Neuronal stem cell (in vitro differentiated cells): ENCODE measurements around the gene DNAJB9.
"Not testable (repeated sequence)": the region's sequence is repeated elsewhere in the genome, so short reads cannot be mapped to it uniquely, and the experiment has no call there.

Experiments
- DNase-seq: peaks from one replicate; pipeline ENCODE4 v3.0.0-alpha.2; 2013; ENCODE audit warnings: low spot score
- H2AFZ ChIP-seq: one replicate; pipeline ENCODE4 v1.6.1; 2013; ENCODE audit warnings: mild to moderate bottlenecking, low read length, inconsistent platforms
- H2AK5ac ChIP-seq: 2 replicates; pipeline ENCODE4 v1.6.1; 2013; ENCODE audit warnings: low read depth, mild to moderate bottlenecking, inconsistent platforms, low read length, moderate library complexity, mixed read lengths
- H2BK120ac ChIP-seq: 2 replicates; pipeline ENCODE4 v1.6.1; 2013; ENCODE audit warnings: low read depth, mild to moderate bottlenecking, inconsistent platforms, low read length, moderate library complexity, mixed read lengths
- H2BK12ac ChIP-seq: one replicate; pipeline ENCODE4 v1.6.1; 2013; ENCODE audit warnings: low read length, inconsistent platforms
- H2BK15ac ChIP-seq: 2 replicates; pipeline ENCODE4 v1.6.1; 2013; ENCODE audit warnings: mild to moderate bottlenecking, low read length, inconsistent platforms, mixed read lengths
- H2BK5ac ChIP-seq: one replicate; pipeline ENCODE4 v1.6.1; 2013; ENCODE audit warnings: inconsistent platforms, mild to moderate bottlenecking, low read length, moderate library complexity
- H3K14ac ChIP-seq: one replicate; pipeline ENCODE4 v1.6.1; 2013; ENCODE audit warnings: low read length, inconsistent platforms
- H3K18ac ChIP-seq: 2 replicates; pipeline ENCODE4 v1.6.1; 2013; ENCODE audit warnings: low read length, inconsistent platforms
- H3K23ac ChIP-seq: 2 replicates; pipeline ENCODE4 v1.6.1; 2013; ENCODE audit warnings: low read depth, mild to moderate bottlenecking, mixed read lengths, low read length, inconsistent platforms; ENCODE audit not compliant: poor library complexity
- H3K27ac ChIP-seq: replicated peaks from 3 replicates; pipeline ENCODE4 v1.5.1; 2013; ENCODE audit warnings: low read length, inconsistent platforms
- H3K27me3 ChIP-seq, 3 experiments: 2 replicates each; pipeline ENCODE4 v1.6.1; 2013; ENCODE audit warnings: low read length in 3 of 3, mild to moderate bottlenecking in 2 of 3, inconsistent platforms in 1 of 3, low read depth in 1 of 3, mixed read lengths in 1 of 3, moderate library complexity in 1 of 3; ENCODE audit not compliant: control insufficient read depth in 3 of 3, insufficient read depth in 3 of 3
- H3K36me3 ChIP-seq, 2 donors: replicated peaks in 1 of 2; 2 replicates each; pipeline ENCODE4 v1.6.1; 2013; ENCODE audit warnings: low read length in 2 of 2; ENCODE audit not compliant: control insufficient read depth in 2 of 2, insufficient read depth in 2 of 2
- H3K4ac ChIP-seq: 2 replicates; pipeline ENCODE4 v1.6.1; 2013; ENCODE audit warnings: inconsistent platforms, mild to moderate bottlenecking, low read length, moderate library complexity
- H3K4me1 ChIP-seq, 2 donors: 1 replicate in 1 of 2; 2 replicates in 1 of 2; pipeline ENCODE4 v1.6.1; 2013; ENCODE audit warnings: low read length in 2 of 2, low read depth in 1 of 2; ENCODE audit not compliant: control insufficient read depth in 2 of 2, insufficient read depth in 1 of 2
- H3K4me2 ChIP-seq: one replicate; pipeline ENCODE4 v1.6.1; 2013; ENCODE audit warnings: mild to moderate bottlenecking, low read length, inconsistent platforms; ENCODE audit not compliant: insufficient read depth, poor library complexity, severe bottlenecking
- H3K4me3 ChIP-seq, 2 donors: 2 replicates each; pipeline ENCODE4 v1.5.1; 2013; ENCODE audit warnings: low read length in 2 of 2, mild to moderate bottlenecking in 2 of 2, inconsistent platforms in 1 of 2, moderate library complexity in 1 of 2
- H3K79me1 ChIP-seq: one replicate; pipeline ENCODE4 v1.6.1; 2013; ENCODE audit warnings: low read depth, mild to moderate bottlenecking, inconsistent platforms, low read length, moderate library complexity
- H3K9ac ChIP-seq: one replicate; pipeline ENCODE4 v1.6.1; 2013; ENCODE audit warnings: mild to moderate bottlenecking, low read depth, low read length, inconsistent platforms; ENCODE audit not compliant: poor library complexity
- H3K9me3 ChIP-seq, 2 donors: replicated peaks in 1 of 2; 2 replicates each; pipeline versions ENCODE3 to v1.6.1; 2013; ENCODE audit warnings: low read length in 2 of 2, mild to moderate bottlenecking in 2 of 2, inconsistent platforms in 1 of 2, low read depth in 1 of 2, mixed read lengths in 1 of 2, moderate library complexity in 1 of 2; ENCODE audit not compliant: control insufficient read depth in 2 of 2, insufficient read depth in 1 of 2
- H4K8ac ChIP-seq: one replicate; pipeline ENCODE4 v1.6.1; 2013; ENCODE audit warnings: low read depth, mild to moderate bottlenecking, inconsistent platforms, low read length, moderate library complexity
- H4K91ac ChIP-seq: one replicate; pipeline ENCODE4 v1.6.1; 2013; ENCODE audit warnings: low read length, low read depth, mild to moderate bottlenecking, inconsistent platforms; ENCODE audit not compliant: poor library complexity
- WGBS, 2 donors: extraction: QIAGEN DNeasy Blood & Tissue Kit; methylation state at CpG; one replicate each; pipeline ENCODE4 v1.1.7; 2013; ENCODE audit warnings: missing lambda C conversion rate in 2 of 2, mixed read lengths in 1 of 2; ENCODE audit not compliant: insufficient read length in 2 of 2, insufficient replicate concordance in 1 of 2; ENCODE audit errors: extremely low coverage in 2 of 2; 5-methylcytosine and 5-hydroxymethylcytosine counted together

The DNAJB9 gene

GRCh38 chr7:108556665-108557064 lies 13.0 kb upstream of the DNAJB9 start:
- H3K4me2 ChIP-seq, H3K4me1 ChIP-seq, H4K8ac ChIP-seq, H2BK15ac ChIP-seq, H3K27ac ChIP-seq, H2BK120ac ChIP-seq, H3K27me3 ChIP-seq, H3K23ac ChIP-seq, H3K18ac ChIP-seq, H3K14ac ChIP-seq, DNase-seq, H2BK5ac ChIP-seq, H3K4me3 ChIP-seq, H3K79me1 ChIP-seq, H4K91ac ChIP-seq, H3K4ac ChIP-seq, H3K9ac ChIP-seq, H3K36me3 ChIP-seq, H2AFZ ChIP-seq, H2BK12ac ChIP-seq, H2AK5ac ChIP-seq: not testable (repeated sequence)
- H3K9me3 ChIP-seq = peaks cover 8 to 21% of the 10 kb centered on the region in 2 donors

- Histone ChIP-seq H4K91ac (no peak overlapping the region), H3K4me1 (no peaks in the 10 kb centered on the region), H2BK120ac (no peak overlapping the region), H3K27ac (no peak overlapping the region), H4K8ac (no peak overlapping the region), H3K79me1 (no peaks in the 10 kb centered on the region), H3K9me3 (peaks cover 8 to 21% of the 10 kb centered on the region in 2 donors), H3K27me3 (no peaks in the 10 kb centered on the region), H3K4me2 (no peak overlapping the region), H2BK5ac (no peak overlapping the region), H2AK5ac (no peak overlapping the region), H3K14ac (no peak overlapping the region), H3K4ac (no peak overlapping the region), H3K4me3 (no peak overlapping the region), H3K18ac (no peak overlapping the region), H2AFZ (no peak overlapping the region), H3K23ac (no peak overlapping the region), H2BK15ac (no peak overlapping the region), H2BK12ac (no peak overlapping the region), H3K36me3 (peaks cover 3 to 11% of the 10 kb centered on the region in 2 donors), H3K9ac (no peak overlapping the region)
- WGBS, 2 donors = no CpG with 5 or more reads among the region's 3 CpGs
- DNase-seq = no peak
Observed at GRCh38 chr7:108557191-108557590, 12.5 kb upstream of the DNAJB9 start.

GRCh38 chr7:108557617-108558016 lies 12.1 kb upstream of the DNAJB9 start:
- no peak overlapping the region for H2BK120ac ChIP-seq
- H3K4me3 ChIP-seq = no peak overlapping the region
- no peak overlapping the region for H3K4ac ChIP-seq
- H3K4me1 ChIP-seq = no peaks in the 10 kb centered on the region
- WGBS, 2 donors = no CpG with 5 or more reads among the region's 1 CpG
- no peak overlapping the region for H2AFZ ChIP-seq
- no peak overlapping the region for H3K27ac ChIP-seq
- peaks cover 3 to 14% of the 10 kb centered on the region in 2 donors for H3K36me3 ChIP-seq
- no peak overlapping the region for H3K4me2 ChIP-seq
- no peak overlapping the region for H3K18ac ChIP-seq
- no peaks in the 10 kb centered on the region for H3K79me1 ChIP-seq
- no peak overlapping the region for H3K14ac ChIP-seq
- no peak overlapping the region for H3K23ac ChIP-seq
- no peak overlapping the region for H2AK5ac ChIP-seq
- no peak overlapping the region for H4K91ac ChIP-seq
- no peak overlapping the region for H3K9ac ChIP-seq
- no peak overlapping the region for H4K8ac ChIP-seq
- H3K9me3 ChIP-seq = peaks cover 8 to 21% of the 10 kb centered on the region in 2 donors
- no peak for DNase-seq
- no peak overlapping the region for H2BK12ac ChIP-seq
- H2BK5ac ChIP-seq = no peak overlapping the region
- H2BK15ac ChIP-seq = no peak overlapping the region
- H3K27me3 ChIP-seq = no peaks in the 10 kb centered on the region

GRCh38 chr7:108559253-108559652 lies 10.4 kb upstream of the DNAJB9 start:
- Histone ChIP-seq H2BK5ac (no peak overlapping the region), H3K27ac (no peak overlapping the region), H3K9ac (no peak overlapping the region), H2BK15ac (no peak overlapping the region), H3K23ac (no peak overlapping the region), H3K27me3 (no peaks in the 10 kb centered on the region), H3K9me3 (peaks cover 8 to 21% of the 10 kb centered on the region in 2 donors), H3K14ac (no peak overlapping the region), H3K4me3 (no peak overlapping the region), H2AK5ac (no peak overlapping the region), H4K8ac (no peak overlapping the region), H3K79me1 (no peaks in the 10 kb centered on the region), H4K91ac (no peak overlapping the region), H3K18ac (no peak overlapping the region), H2BK120ac (no peak overlapping the region), H3K4ac (no peak overlapping the region), H3K4me2 (no peak overlapping the region), H2BK12ac (no peak overlapping the region), H2AFZ (no peak overlapping the region), H3K36me3 (peaks cover 2 to 30% of the 10 kb centered on the region in 2 donors), H3K4me1 (no peaks in the 10 kb centered on the region)
- no CpG with 5 or more reads among the region's 4 CpGs for WGBS, 2 donors
- DNase-seq = no peak
